Ishikawa (cell line): Measurements from ENCODE around the gene TXNDC15.

Experiments
- REST ChIP-seq: IDR thresholded peaks from 2 replicates; pipeline ENCODE4 v1.6.1; 2012; ENCODE audit warnings: low read depth, mild to moderate bottlenecking
- TAF1 ChIP-seq: IDR thresholded peaks from 2 replicates; pipeline ENCODE4 v1.6.1; 2012; ENCODE audit warnings: low read depth, mild to moderate bottlenecking
- YY1 ChIP-seq: IDR thresholded peaks from 2 replicates; pipeline ENCODE4 v1.6.1; 2012; ENCODE audit warnings: low read depth

GRCh38 chr5:134918861-134919260 lies 44.7 kb downstream of the TXNDC15 start:
- TF ChIP-seq TAF1 = no peak
- no peak for TF ChIP-seq REST
- TF ChIP-seq YY1 = no peak
